AG04450 (cell line): ENCODE data around the gene CDC14B. TPM values are rescaled to one million over a fixed set of nuclear protein-coding genes. Genes with fewer than 3 reads are reported as not detected.
A peak's percentile ranks its signal among the peaks of the same experiment; 100 is the strongest.

Experiments used
- CTCF ChIA-PET: fragments of 300-600, 350-600 bp; formaldehyde crosslinking; extraction: SDS; loops from one replicate; lab custom pipeline; 2022; ENCODE audit warnings: antibody characterized with exemption, inconsistent platforms; lab: Charles Lee
- POLR2A ChIA-PET: fragments of 350-600 bp; formaldehyde crosslinking; extraction: SDS; loops from one replicate; lab custom pipeline; 2021; ENCODE audit warnings: antibody characterized with exemption, inconsistent platforms; lab: Yijun Ruan, JAX
- DNase-seq: peaks from one replicate; pipeline ENCODE4 v3.0.0-alpha.2; 2011; ENCODE audit warnings: low read depth, low spot score
- H3K27ac ChIP-seq: one replicate; pipeline ENCODE4 v1.5.1; 2012; ENCODE audit warnings: low read depth, low read length, control low read depth
- H3K27me3 ChIP-seq: one replicate; pipeline ENCODE4 v1.6.0; 2012; ENCODE audit warnings: low read length; ENCODE audit not compliant: control insufficient read depth, insufficient read depth
- H3K4me3 ChIP-seq: 2 replicates; pipeline ENCODE4 v1.5.1; 2011; ENCODE audit warnings: mild to moderate bottlenecking, low read depth, low read length, control low read depth
- H3K9me3 ChIP-seq: 2 replicates; pipeline ENCODE4 v1.5.1; 2012; ENCODE audit warnings: low read length; ENCODE audit not compliant: control insufficient read depth, insufficient read depth
- CTCF ChIP-seq: IDR thresholded peaks from 2 replicates; pipeline ENCODE4 v1.5.1; 2011; ENCODE audit warnings: low read depth, low read length, control low read depth, inconsistent platforms
- polyA plus RNA-seq: library from polyadenylated mRNA; depleted of rRNA; stranded (reverse); fragments of >200 nt; gene quantifications from 2 replicates; pipeline ENCODE4 v1.2.3, GENCODE V29; 2011

The CDC14B gene
- polyA plus RNA-seq, 1 experiment = 19.1 TPM

DNA sequence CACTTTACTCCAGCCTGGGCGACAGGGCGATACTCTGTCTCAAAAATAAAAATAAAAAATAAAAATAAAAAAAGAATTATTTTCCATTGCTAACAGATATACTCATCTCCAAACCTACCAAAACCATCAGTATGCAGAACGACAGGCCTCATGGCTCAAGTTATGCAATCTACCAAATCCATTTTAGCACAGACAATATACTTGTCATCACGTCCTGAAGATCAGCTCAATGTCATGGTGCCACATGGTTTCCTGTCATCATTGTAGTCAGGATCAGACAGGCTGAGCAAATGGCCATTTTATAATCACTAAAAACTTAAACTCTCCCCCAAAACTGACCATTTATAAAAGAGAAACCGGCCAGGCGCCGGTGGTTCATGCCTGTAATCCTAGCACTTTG lies 100.5 kb downstream of the CDC14B start:
- H3K9me3 ChIP-seq = no peaks in the 10 kb centered on the region
- H3K4me3 ChIP-seq = no peak overlapping the region
- H3K27me3 ChIP-seq = no peaks in the 10 kb centered on the region
- no peak overlapping the region for H3K27ac ChIP-seq
- DNase-seq = no peak
- no peak for TF ChIP-seq CTCF
- ChIA-PET POLR2A (no interaction called here), CTCF (interaction anchor here (0.7 kb wide), 1 partner anchor 55 kb away, joined by 9 read pairs; no protein-coding TSS in a partner anchor)

- no peaks in the 10 kb centered on the region for H3K27me3 ChIP-seq
- no peak overlapping the region for H3K4me3 ChIP-seq
- POLR2A ChIA-PET = no interaction called here
- no peak for DNase-seq
- CTCF ChIA-PET = no interaction called here
- H3K27ac ChIP-seq = no peak overlapping the region
- H3K9me3 ChIP-seq = no peaks in the 10 kb centered on the region
- TF ChIP-seq CTCF = no peak
Measured at GRCh38 chr9:96515621-96516470, 103.8 kb downstream of the CDC14B start.

DNA sequence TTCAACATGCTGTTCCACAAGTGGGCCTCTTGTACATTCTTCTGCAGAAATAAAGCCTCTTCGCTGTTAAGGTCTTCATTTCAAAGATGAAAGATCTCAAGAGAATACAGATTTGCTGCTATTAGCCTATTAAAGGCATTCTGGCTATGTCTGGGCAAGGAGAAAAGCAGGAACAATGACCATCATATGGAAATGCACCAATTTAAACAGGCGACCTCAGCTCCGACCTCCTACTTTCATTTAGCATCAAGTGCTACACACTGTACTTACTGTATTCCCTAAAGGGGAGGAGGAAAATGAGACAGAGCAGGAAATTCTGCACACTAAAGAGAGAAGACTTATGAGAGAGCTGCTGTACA lies 104.9 kb downstream of the CDC14B start:
- no peak for TF ChIP-seq CTCF
- Histone ChIP-seq H3K4me3 (no peak overlapping the region), H3K27me3 (no peaks in the 10 kb centered on the region), H3K27ac (peak overlapping the region; percentile 68), H3K9me3 (no peaks in the 10 kb centered on the region)
- ChIA-PET CTCF (interaction anchor here (0.8 kb wide), 1 partner anchor 138 kb away, joined by 3 read pairs; no protein-coding TSS in a partner anchor), POLR2A (interaction anchor here (0.6 kb wide), 1 partner anchor 62 kb away, joined by 3 read pairs; no protein-coding TSS in a partner anchor)
- DNase-seq = no peak

GRCh38 chr9:96514108-96514799 lies 105.4 kb downstream of the CDC14B start:
- Histone ChIP-seq H3K4me3 (no peak overlapping the region), H3K27me3 (no peaks in the 10 kb centered on the region), H3K9me3 (no peaks in the 10 kb centered on the region), H3K27ac (peak overlapping the region; percentile 68)
- POLR2A ChIA-PET = interaction anchor here (0.6 kb wide), 1 partner anchor 62 kb away, joined by 3 read pairs; no protein-coding TSS in a partner anchor
- no peak for DNase-seq
- TF ChIP-seq CTCF = no peak
- CTCF ChIA-PET = interaction anchor here (0.8 kb wide), 1 partner anchor 138 kb away, joined by 3 read pairs; no protein-coding TSS in a partner anchor
